Activated T-helper 1 cell treated with anti-CD3 and anti-CD28 coated beads, Interleukin-2, amount 50 U/mL, for 16 hours (primary cell): ENCODE results near the gene SP2.
A peak's percentile ranks its signal among the peaks of the same experiment; 100 is the strongest.
"Not testable (repeated sequence)": the region's sequence is repeated elsewhere in the genome, so short reads cannot be mapped to it uniquely, and the experiment has no call there.

Experiments
- DNase-seq, 2 donors: peaks; one replicate each; pipeline ENCODE4 v3.0.0-alpha.2; 2020; ENCODE audit warnings: low read depth in 1 of 2, low spot score in 1 of 2

Gene SP2

DNA sequence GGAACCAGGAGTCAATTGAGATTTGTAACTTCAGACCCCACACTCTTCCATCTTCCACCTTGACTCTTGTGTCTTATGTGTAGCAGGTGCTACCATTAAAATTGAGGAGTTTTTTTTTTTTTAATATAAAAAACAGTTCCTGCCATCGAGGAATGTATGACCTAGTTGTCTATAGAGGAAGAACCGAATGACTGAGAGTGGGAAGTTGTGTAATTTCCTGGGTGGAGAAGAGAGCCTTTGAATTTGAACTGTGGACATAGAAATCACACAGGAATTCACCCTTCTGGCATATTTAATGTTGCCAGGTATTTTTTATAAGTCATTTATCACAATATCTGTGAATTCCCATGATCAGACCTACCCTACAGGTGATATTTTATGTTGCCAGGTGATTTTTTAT, 22.0 kb downstream of the SP2 start:
- DNase-seq: no peak

GRCh38 chr17:47918991-47919390, 23.0 kb downstream of the SP2 start:
- DNase-seq: no peak

DNA sequence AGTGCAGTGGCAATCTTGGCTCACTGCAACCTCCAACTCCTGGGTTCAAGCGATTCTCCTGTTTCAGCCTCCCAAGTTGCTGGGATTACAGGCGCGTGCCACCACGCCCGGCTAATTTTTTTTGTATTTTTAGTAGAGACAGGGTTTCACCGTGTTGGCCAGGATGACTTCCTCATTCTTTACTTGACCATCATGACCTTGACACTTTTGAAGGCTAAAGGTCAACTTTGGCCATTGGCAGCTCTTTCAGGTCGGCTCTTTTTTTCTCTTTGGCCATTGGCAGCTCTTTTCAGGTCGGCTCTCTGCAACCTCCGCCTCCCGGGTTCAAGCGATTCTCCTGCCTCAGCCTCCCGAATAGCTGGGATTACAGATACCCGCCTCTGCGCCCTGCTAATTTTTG, 23.9 kb downstream of the SP2 start:
- not testable (repeated sequence) for DNase-seq

DNA sequence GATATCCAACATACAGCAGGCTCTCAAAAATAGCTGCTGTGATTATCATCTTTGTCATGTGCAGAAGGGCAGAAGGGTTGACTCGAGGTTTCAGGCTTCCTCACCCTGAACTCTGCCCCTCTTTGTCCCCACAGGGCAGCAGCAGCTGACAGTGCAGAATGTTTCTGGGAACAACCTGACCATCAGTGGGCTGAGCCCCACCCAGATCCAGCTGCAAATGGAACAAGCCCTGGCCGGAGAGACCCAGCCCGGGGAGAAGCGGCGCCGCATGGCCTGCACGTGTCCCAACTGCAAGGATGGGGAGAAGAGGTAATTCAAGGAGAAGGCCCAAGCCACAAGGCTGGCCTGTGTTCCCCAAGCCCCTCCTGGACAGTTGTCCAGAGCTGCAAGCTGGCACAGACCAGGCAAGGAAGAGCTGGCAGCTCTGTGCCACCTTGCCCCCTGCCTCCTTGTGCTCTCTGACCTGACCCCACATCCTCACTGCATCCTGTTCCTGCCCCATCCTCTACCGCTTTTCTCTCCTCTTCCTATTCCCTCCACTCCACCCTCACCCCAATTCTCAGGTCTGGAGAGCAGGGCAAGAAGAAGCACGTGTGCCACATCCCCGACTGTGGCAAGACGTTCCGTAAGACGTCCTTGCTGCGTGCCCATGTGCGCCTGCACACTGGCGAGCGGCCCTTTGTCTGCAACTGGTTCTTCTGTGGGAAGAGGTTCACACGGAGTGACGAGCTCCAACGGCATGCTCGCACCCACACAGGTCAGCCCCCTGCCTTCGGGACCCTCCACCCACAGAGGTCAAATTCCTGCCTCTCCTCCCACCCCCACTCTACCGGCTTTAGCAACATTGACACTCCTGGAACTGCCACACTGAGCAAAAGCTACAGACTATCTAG, 29.0 kb downstream of the SP2 start:
- DNase-seq: no peak

DNA sequence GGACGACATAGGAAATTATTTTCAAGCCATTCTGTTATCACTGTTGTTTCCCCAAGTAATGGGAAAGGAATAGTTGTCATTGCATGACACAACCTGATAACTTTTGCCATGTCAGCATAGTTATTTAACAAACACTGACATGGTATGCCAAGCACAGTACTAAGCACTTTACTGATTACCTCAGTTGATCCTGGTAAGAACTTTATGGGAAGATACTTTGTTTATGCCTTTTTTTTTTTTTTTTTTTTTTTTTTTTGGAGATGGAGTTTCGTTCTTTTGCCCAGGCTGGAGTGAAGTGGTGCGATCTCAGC, 29.6 kb downstream of the SP2 start:
- no peak for DNase-seq

DNA sequence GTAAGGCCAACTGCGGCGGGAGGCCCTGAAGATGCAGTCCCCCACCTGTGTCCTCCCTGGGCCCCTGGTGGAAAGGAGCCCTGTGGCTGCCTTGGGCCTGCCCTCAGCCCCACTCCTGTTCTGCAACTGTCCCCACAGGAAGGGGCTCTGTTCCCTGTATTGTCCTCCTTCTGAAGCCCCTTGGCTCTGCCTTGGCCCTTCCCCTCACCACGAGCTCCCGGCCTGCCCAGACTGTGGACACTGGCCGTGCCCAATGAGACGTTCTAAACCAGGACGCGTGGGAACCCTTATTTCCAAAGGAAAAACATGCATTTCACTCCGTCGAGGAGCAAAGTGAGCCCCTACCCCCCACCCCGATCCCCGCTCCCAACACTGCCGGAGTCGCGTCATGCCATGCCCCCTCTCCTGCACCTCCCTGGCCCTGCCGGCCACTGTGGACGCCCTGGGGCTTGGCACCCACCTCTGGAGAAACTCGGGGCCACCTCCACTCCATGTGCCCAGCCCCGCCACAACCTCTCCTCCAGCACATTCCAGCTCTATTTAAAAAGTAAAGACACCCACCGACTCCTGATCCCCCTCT, 31.9 kb downstream of the SP2 start:
- no peak for DNase-seq

GRCh38 chr17:47928415-47928814, 32.4 kb downstream of the SP2 start:
- DNase-seq: no peak

DNA sequence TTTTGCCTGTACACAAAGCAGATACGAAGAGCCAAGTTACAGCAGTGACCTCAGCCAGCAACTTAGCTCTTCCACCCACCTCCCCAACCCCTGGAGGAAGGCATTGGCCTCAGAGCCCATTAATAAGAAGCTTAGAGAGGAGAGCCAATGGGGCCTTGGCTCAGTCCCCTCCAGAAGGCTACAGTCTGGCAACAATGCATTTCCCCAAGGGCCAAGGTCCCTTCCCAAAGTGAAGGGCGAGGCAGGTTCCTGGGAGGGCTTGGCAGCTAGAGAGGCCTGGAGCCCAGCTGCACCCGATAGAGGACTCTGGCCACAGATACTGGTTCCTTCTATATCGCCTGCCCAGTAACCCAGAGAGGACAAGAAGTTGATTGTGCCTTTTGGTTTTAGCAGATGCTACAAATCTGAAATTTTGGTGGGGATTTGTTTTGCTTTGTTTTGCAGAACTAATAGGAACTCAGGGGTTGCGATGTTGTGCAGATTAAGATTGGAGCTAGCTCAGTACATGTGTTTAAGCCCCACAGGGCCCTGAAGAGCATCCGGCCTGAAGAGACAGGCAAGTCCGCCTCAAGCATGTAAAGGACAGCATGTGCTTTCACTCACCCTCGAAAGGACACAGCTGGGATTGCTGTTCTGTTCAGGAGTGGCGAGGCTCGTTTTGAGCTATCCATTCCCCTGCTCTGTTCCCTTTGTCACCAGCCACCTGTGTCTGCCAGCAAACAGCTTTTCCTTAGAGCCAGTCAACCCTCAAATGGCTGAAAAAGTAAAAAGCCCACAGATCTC, 33.4 kb downstream of the SP2 start:
- DNase-seq: no peak

- no peak for DNase-seq
Observed at GRCh38 chr17:47931848-47932247, 35.8 kb downstream of the SP2 start.

DNA sequence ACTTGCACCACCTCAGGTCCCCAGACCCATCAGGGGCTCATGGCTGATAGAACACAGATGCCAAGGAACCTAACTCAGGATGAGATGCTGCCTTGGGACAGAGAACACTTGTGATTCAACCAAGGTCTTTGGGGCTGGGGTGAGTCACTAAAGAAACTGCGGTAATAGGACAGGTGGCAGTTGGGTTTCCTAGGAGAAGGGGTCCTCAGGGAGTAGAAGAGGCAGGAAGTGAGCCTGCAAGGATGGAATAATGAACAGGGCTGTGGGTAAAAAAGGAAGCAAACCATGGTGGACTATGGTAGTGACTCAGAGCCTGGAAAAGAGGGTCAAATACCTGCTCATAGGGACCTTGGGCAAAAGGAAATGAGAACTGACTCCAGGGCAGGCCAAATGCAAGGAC, 38.8 kb downstream of the SP2 start:
- DNase-seq: no peak

DNA sequence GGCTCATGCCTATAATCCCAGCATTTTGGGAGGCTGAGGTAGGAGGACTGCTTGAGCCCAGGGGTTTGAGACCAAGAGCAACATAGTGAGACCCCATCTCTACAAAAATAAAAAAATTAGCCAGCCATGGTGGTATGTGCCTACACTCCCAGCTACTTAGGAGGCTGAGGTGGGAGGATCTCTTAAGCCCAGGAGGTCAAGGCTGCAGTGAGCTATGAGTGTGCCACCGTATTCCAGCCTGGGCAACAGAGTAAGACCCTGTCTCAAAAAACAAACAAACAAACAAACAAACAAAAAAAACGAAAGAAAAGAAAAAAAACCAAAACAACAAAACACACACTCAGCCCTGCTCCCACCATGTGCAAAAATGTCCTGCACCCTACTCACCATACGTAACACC, 39.4 kb downstream of the SP2 start:
- DNase-seq: not testable (repeated sequence)

DNA sequence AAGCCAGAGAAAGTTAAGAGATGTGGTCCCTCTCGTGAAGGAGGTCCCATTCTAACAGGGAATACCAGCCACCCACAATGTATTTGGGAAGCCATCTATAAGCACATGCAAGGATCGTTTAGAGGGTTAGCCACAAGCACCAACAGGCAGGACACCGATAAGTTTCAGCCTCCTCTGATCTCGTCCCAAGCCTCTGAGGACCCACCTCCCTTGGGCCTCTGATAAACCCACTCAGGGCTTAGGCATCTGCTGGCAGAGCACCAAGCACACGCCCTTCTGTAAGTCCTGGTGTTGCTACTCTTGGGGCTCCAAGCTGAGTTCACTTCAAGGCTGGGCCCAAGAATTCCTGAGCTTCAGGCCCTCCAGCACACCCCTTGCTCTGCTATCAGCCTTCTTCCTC, 39.9 kb downstream of the SP2 start:
- DNase-seq: no peak

GRCh38 chr17:47937941-47938340, 41.9 kb downstream of the SP2 start:
- DNase-seq: no peak

- peak; percentile 80 to 86 for DNase-seq
Observed at GRCh38 chr17:47941246-47942095, 45.4 kb downstream of the SP2 start, which contains the start of gene PNPO. Gene PNPO (plus strand): TSS chr17:47941571. CDS start chr17:47941676, 105 bp downstream.

- DNase-seq: no peak
Observed at GRCh38 chr17:47942096-47942510, 46.1 kb downstream of the SP2 start.

GRCh38 chr17:47942568-47942967, 46.5 kb downstream of the SP2 start:
- DNase-seq: no peak

GRCh38 chr17:47945080-47945479, 49.0 kb downstream of the SP2 start:
- DNase-seq: no peak

- no peak for DNase-seq
Observed at GRCh38 chr17:47945529-47946508, 49.8 kb downstream of the SP2 start.

GRCh38 chr17:47946516-47946915, 50.5 kb downstream of the SP2 start:
- DNase-seq: no peak

- peak; percentile 46 to 54 for DNase-seq
Observed at GRCh38 chr17:47946929-47947397, 50.9 kb downstream of the SP2 start.
